Measurements from ENCODE around the gene MTHFSD.

The MTHFSD gene

DNA sequence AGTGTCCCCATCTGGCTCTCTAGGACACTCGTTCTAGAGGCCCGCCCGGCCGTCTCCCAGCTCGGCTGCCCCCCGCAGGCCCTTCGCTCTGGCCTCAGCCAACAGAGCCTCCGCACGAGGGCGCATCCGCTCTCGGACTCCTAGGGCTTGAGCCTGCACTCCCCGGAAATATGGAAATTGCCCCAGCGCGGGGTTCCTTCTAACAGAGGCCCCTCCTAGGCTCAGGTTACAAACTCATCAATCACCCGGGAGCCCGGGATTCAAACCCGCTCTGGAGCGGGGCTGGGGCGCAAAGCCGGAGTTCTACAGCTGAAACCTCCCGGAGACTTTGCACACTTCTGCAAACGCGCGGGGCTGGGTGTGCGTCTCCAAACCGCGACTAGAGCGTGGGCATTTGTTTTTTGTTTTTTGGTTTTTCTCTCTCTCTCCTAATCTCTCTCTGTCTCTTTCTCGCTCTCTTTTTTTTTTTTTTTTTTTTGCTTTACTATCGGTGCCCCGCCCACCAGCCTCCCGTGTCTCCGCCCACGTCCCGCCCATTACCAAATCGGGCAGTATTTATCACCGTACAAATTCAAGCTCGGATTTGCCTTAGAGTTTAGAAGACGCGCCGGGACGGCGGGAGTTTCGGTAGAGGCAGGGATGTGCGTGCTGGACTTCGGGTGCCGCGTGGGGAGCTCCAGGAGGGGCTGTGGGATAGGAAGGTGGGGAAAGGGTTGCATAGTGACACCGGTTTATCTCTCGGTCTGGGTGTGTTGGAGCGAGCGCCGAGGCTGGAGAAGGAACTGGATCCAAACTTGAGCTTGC is 20.9 kb upstream of the MTHFSD start:
- Histone ChIP-seq H3K4me1 (ENCODE audit: insufficient read depth, low read length) (no peaks in the 10 kb centered on the region), H3K9me3 (ENCODE audit: insufficient read depth, low read length, severe bottlenecking) (no peaks in the 10 kb centered on the region), H3K27ac (ENCODE audit: low read length) (no peak overlapping the region), H3K9ac (ENCODE audit: low read depth, low read length) (no peak overlapping the region), H3K4me3 (ENCODE audit: low read depth in 1 of 2, low read length in 2 of 2) (no peak overlapping the region), H4K20me1 (ENCODE audit: insufficient read depth, low read length) (no peaks in the 10 kb centered on the region), H2AFZ (ENCODE audit: low read depth, low read length) (no peak overlapping the region), H3K79me2 (ENCODE audit: insufficient read depth, low read length) (no peaks in the 10 kb centered on the region), H3K27me3 (ENCODE audit: insufficient read depth, low read length, poor library complexity) (no peaks in the 10 kb centered on the region), H3K4me2 (ENCODE audit: insufficient read depth, low read length) (no peak overlapping the region), H3K36me3 (ENCODE audit: insufficient read depth, low read length) (no peaks in the 10 kb centered on the region)
- ATAC-seq (ENCODE audit: insufficient read depth, low read depth) (no peak), DNase-seq (no peak)
- TF ChIP-seq EZH2 (IDR thresholded peaks at IDR 0.05; ENCODE audit: borderline replicate concordance, low read depth, low read length, severe bottlenecking) = no peak
- TF ChIP-seq, protein P1, sequence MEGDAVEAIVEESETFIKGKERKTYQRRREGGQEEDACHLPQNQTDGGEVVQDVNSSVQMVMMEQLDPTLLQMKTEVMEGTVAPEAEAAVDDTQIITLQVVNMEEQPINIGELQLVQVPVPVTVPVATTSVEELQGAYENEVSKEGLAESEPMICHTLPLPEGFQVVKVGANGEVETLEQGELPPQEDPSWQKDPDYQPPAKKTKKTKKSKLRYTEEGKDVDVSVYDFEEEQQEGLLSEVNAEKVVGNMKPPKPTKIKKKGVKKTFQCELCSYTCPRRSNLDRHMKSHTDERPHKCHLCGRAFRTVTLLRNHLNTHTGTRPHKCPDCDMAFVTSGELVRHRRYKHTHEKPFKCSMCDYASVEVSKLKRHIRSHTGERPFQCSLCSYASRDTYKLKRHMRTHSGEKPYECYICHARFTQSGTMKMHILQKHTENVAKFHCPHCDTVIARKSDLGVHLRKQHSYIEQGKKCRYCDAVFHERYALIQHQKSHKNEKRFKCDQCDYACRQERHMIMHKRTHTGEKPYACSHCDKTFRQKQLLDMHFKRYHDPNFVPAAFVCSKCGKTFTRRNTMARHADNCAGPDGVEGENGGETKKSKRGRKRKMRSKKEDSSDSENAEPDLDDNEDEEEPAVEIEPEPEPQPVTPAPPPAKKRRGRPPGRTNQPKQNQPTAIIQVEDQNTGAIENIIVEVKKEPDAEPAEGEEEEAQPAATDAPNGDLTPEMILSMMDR (IDR thresholded peaks at IDR 0.05; ENCODE audit: borderline replicate concordance, extremely low read depth, low read length, poor library complexity, severe bottlenecking) = no peak

DNA sequence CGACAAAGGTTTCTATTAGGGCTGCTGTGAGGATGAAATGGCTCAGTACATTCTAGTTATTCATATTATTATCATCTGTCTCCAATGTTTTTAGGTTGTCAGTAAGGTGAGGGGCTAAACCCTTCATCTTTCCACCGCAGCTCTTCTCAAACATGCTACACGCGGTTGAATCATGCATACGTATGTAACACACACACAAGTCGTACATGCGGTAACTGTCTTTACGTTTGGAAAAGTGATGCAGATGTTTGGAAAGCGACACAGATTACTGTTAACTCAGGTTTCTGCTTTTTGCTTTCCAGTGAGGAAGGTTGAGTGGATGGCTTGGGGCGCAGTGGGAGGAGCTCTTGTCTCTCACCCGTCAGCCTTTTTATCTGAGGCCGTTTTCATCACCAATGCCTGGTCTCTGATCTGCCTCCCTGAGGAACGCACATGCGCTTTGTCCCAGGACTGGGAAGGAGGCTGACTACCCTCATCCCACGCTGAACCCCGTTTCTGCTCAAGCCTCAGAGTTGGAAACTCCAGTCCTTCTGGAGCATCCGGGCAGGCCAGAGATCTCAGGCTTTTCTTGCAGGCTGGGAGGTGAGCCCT is 20.2 kb upstream of the MTHFSD start:
- Histone ChIP-seq H3K36me3 (ENCODE audit: insufficient read depth, low read length) (no peaks in the 10 kb centered on the region), H3K79me2 (ENCODE audit: insufficient read depth, low read length) (no peaks in the 10 kb centered on the region), H3K27me3 (ENCODE audit: insufficient read depth, low read length, poor library complexity) (no peaks in the 10 kb centered on the region), H4K20me1 (ENCODE audit: insufficient read depth, low read length) (no peaks in the 10 kb centered on the region), H3K4me2 (ENCODE audit: insufficient read depth, low read length) (no peak overlapping the region), H2AFZ (ENCODE audit: low read depth, low read length) (no peak overlapping the region), H3K4me3 (ENCODE audit: low read depth in 1 of 2, low read length in 2 of 2) (no peak overlapping the region), H3K4me1 (ENCODE audit: insufficient read depth, low read length) (no peaks in the 10 kb centered on the region), H3K9me3 (ENCODE audit: insufficient read depth, low read length, severe bottlenecking) (no peaks in the 10 kb centered on the region), H3K27ac (ENCODE audit: low read length) (no peak overlapping the region), H3K9ac (ENCODE audit: low read depth, low read length) (no peak overlapping the region)
- DNase-seq (no peak), ATAC-seq (ENCODE audit: insufficient read depth, low read depth) (no peak)
- TF ChIP-seq EZH2 (IDR thresholded peaks at IDR 0.05; ENCODE audit: borderline replicate concordance, low read depth, low read length, severe bottlenecking) = no peak
- TF ChIP-seq, protein P1 (IDR thresholded peaks at IDR 0.05; ENCODE audit: borderline replicate concordance, extremely low read depth, low read length, poor library complexity, severe bottlenecking) = no peak

DNA sequence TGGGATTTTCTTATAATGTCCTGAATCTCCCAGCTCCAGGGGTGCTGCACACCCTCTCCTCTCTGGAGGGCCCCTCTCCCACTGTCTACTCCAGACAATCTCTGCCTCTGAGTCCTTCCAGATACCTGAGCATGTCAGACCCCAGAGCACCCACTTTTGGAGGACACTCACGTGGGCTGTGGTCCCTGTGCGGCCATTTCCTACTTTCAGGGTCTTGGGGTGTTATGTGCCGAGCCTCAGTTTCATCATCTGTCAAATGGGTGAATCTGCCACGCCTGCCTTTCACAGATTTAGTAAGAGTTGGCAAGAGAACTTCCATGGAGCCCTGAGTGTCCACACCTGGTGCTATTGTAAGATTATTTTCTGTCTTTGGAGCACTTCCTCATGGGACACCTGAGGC is 19.6 kb upstream of the MTHFSD start:
- Histone ChIP-seq H3K36me3 (ENCODE audit: insufficient read depth, low read length) (no peaks in the 10 kb centered on the region), H3K79me2 (ENCODE audit: insufficient read depth, low read length) (no peaks in the 10 kb centered on the region), H2AFZ (ENCODE audit: low read depth, low read length) (no peak overlapping the region), H3K4me2 (ENCODE audit: insufficient read depth, low read length) (no peak overlapping the region), H4K20me1 (ENCODE audit: insufficient read depth, low read length) (no peaks in the 10 kb centered on the region), H3K9ac (ENCODE audit: low read depth, low read length) (no peak overlapping the region), H3K27ac (ENCODE audit: low read length) (no peak overlapping the region), H3K9me3 (ENCODE audit: insufficient read depth, low read length, severe bottlenecking) (no peaks in the 10 kb centered on the region), H3K4me3 (ENCODE audit: low read depth in 1 of 2, low read length in 2 of 2) (no peak overlapping the region), H3K4me1 (ENCODE audit: insufficient read depth, low read length) (no peaks in the 10 kb centered on the region), H3K27me3 (ENCODE audit: insufficient read depth, low read length, poor library complexity) (no peaks in the 10 kb centered on the region)
- DNase-seq (no peak), ATAC-seq (ENCODE audit: insufficient read depth, low read depth) (no peak)
- no peak for TF ChIP-seq EZH2 (IDR thresholded peaks at IDR 0.05; ENCODE audit: borderline replicate concordance, low read depth, low read length, severe bottlenecking)
- TF ChIP-seq, protein P1 (IDR thresholded peaks at IDR 0.05; ENCODE audit: borderline replicate concordance, extremely low read depth, low read length, poor library complexity, severe bottlenecking) = no peak

Data from DND-41 (cell line).